CD14-positive monocyte (primary cell): ENCODE data around the gene AIG1. TPM values are rescaled to one million over a fixed set of nuclear protein-coding genes. Genes with fewer than 3 reads are reported as not detected.

Experiments used
- DNase-seq, 3 donors: peaks; one replicate each; pipeline ENCODE4 v3.0.0-alpha.2; 2011 to 2022
- H2AFZ ChIP-seq: 2 replicates; pipeline ENCODE4 v1.6.0; 2012; ENCODE audit warnings: mild to moderate bottlenecking, low read depth, low read length, inconsistent platforms; ENCODE audit not compliant: insufficient read depth, poor library complexity, severe bottlenecking
- H3K27ac ChIP-seq, 2 donors: 1 replicate in 1 of 2; 2 replicates in 1 of 2; pipeline ENCODE4 v1.5.1; 2012 to 2013; ENCODE audit warnings: low read length in 2 of 2, control low read depth in 1 of 2, inconsistent platforms in 1 of 2, low read depth in 1 of 2, mild to moderate bottlenecking in 1 of 2
- H3K27me3 ChIP-seq, 2 donors: one replicate each; pipeline versions ENCODE4 v1.6.0 to v1.6.1; 2011 to 2013; ENCODE audit warnings: low read length in 2 of 2; ENCODE audit not compliant: control insufficient read depth in 2 of 2, insufficient read depth in 2 of 2
- H3K36me3 ChIP-seq, 2 donors: replicated peaks in 1 of 2; 1 replicate in 1 of 2; 2 replicates in 1 of 2; pipeline versions ENCODE4 v1.5.1 to v1.6.1; 2012 to 2013; ENCODE audit warnings: low read length in 2 of 2, control low read depth in 1 of 2, inconsistent platforms in 1 of 2, mild to moderate bottlenecking in 1 of 2; ENCODE audit not compliant: insufficient read depth in 2 of 2, control insufficient read depth in 1 of 2
- H3K4me1 ChIP-seq, 2 donors: 1 replicate in 1 of 2; 2 replicates in 1 of 2; pipeline versions ENCODE4 v1.5.1 to v1.6.1; 2012 to 2013; ENCODE audit warnings: low read length in 2 of 2, control low read depth in 1 of 2, inconsistent platforms in 1 of 2, mild to moderate bottlenecking in 1 of 2, moderate library complexity in 1 of 2; ENCODE audit not compliant: insufficient read depth in 2 of 2, control insufficient read depth in 1 of 2
- H3K4me2 ChIP-seq: replicated peaks from 2 replicates; pipeline ENCODE3; 2012; ENCODE audit warnings: low read length, moderate library complexity, mild to moderate bottlenecking; ENCODE audit not compliant: poor library complexity, severe bottlenecking; ENCODE audit errors: extremely low read depth
- H3K4me3 ChIP-seq, 3 experiments: fragments of 200-600 bp in 1 of 3; sonication (generic) in 1 of 3; replicated peaks in 1 of 3; 1 replicate in 2 of 3; 2 replicates in 1 of 3; pipeline ENCODE4 v1.5.1; 2011 to 2013; ENCODE audit warnings: low read length in 3 of 3, mild to moderate bottlenecking in 3 of 3, control low read depth in 2 of 3, low read depth in 2 of 3, inconsistent platforms in 1 of 3, moderate library complexity in 1 of 3
- H3K79me2 ChIP-seq: 2 replicates; pipeline ENCODE4 v1.6.0; 2012; ENCODE audit warnings: mild to moderate bottlenecking, control low read depth, inconsistent platforms, low read length, moderate library complexity; ENCODE audit not compliant: insufficient read depth
- H3K9ac ChIP-seq: 2 replicates; pipeline ENCODE4 v1.6.0; 2017; ENCODE audit warnings: low read length, mild to moderate bottlenecking; ENCODE audit not compliant: insufficient read depth, poor library complexity, severe bottlenecking
- H3K9me3 ChIP-seq, 2 donors: replicated peaks in 1 of 2; 1 replicate in 1 of 2; 2 replicates in 1 of 2; pipeline versions ENCODE4 v1.5.1 to v1.6.1; 2012 to 2013; ENCODE audit warnings: low read length in 2 of 2, control low read depth in 1 of 2; ENCODE audit not compliant: control insufficient read depth in 1 of 2, insufficient read depth in 1 of 2
- H4K20me1 ChIP-seq: 2 replicates; pipeline ENCODE4 v1.6.0; 2012; ENCODE audit warnings: mild to moderate bottlenecking, low read length, control low read depth, moderate library complexity; ENCODE audit not compliant: insufficient read depth
- H3K27ac Mint-ChIP-seq, 7 donors: one replicate each; pipeline ENCODE4 v1.8.0; 2020; ENCODE audit warnings: mild to moderate bottlenecking in 7 of 7, mixed read lengths in 7 of 7, moderate library complexity in 6 of 7, inconsistent platforms in 2 of 7
- H3K27me3 Mint-ChIP-seq, 3 donors: one replicate each; pipeline ENCODE4 v1.8.0; 2021 to 2022; ENCODE audit warnings: low read depth in 3 of 3, mild to moderate bottlenecking in 3 of 3, mixed read lengths in 3 of 3, moderate library complexity in 3 of 3, inconsistent platforms in 1 of 3
- H3K36me3 Mint-ChIP-seq, 2 donors: one replicate each; pipeline ENCODE4 v1.8.0; 2020; ENCODE audit warnings: mixed read lengths in 2 of 2, inconsistent platforms in 1 of 2, mild to moderate bottlenecking in 1 of 2
- H3K4me1 Mint-ChIP-seq: one replicate; pipeline ENCODE4 v1.8.0; 2020; ENCODE audit warnings: mild to moderate bottlenecking, mixed read lengths
- H3K4me3 Mint-ChIP-seq, 2 donors: one replicate each; pipeline ENCODE4 v1.8.0; 2020; ENCODE audit warnings: mild to moderate bottlenecking in 2 of 2, mixed read lengths in 2 of 2, moderate library complexity in 1 of 2
- H3K9me3 Mint-ChIP-seq, 7 donors: one replicate each; pipeline ENCODE4 v1.8.0; 2020 to 2022; ENCODE audit warnings: mixed read lengths in 7 of 7, mild to moderate bottlenecking in 6 of 7, moderate library complexity in 6 of 7, inconsistent platforms in 2 of 7
- WGBS: methylation state at CpG from one replicate; pipeline ENCODE4 v1.1.5; 2013; ENCODE audit warnings: missing lambda C conversion rate; ENCODE audit not compliant: insufficient coverage; 5-methylcytosine and 5-hydroxymethylcytosine counted together
- intact Hi-C, 2 donors: fragments of 100-400 bp; cut with micrococcal nuclease; formaldehyde crosslinking; loops; one replicate each; pipeline versions ENCODE4 v1.15.0 to v1.15.1; 2023
- polyA plus RNA-seq, 3 donors: library from polyadenylated mRNA; depleted of rRNA in 1 of 3; unstranded in 2 of 3; stranded (reverse) in 1 of 3; fragments of 300-500 nt in 2 of 3; fragments of >200 nt in 1 of 3; fragmentation: Illumina TruSeq in 2 of 3; gene quantifications; 1 replicate in 2 of 3; 2 replicates in 1 of 3; pipeline ENCODE4 v1.2.3, GENCODE V29; 2012 to 2021
- TF ChIP-seq, protein P1 (sequence below): fragments of 200-600 bp; IDR thresholded peaks from one replicate; pipeline ENCODE4 v1.8.0; 2022; ENCODE audit warnings: antibody characterized with exemption, mild to moderate bottlenecking

AIG1 gene
- polyA plus RNA-seq, 3 donors = 6.7 to 7.6 (median 6.8) TPM

DNA sequence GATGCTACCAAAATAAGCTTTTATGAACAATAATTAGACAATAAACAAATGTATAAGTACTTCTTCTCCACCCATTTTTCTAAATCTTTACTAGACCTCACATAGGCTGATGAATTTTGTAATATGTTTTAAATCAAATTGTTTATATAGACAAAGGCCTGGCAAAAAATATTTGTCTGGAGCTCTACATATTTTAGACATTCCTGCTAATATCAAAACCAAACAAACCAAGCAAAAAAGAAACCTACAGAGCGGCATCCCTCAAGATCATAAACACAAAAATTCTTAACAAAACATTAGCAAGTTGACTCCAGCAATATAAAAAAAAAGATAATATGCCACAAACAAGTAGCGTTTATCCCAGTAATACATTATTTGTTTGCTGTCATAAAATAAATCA is 302.6 kb downstream of the AIG1 start:
- Histone ChIP-seq H3K27ac (no peak overlapping the region), H3K9ac (no peak overlapping the region), H2AFZ (no peak overlapping the region), H3K36me3 (no peaks in the 10 kb centered on the region), H3K27me3 (no peaks in the 10 kb centered on the region), H3K4me3 (no peak overlapping the region), H3K79me2 (no peaks in the 10 kb centered on the region), H3K9me3 (no peaks in the 10 kb centered on the region), H3K4me2 (no peak overlapping the region), H4K20me1 (no peaks in the 10 kb centered on the region), H3K4me1 (no peaks in the 10 kb centered on the region)
- peaks cover 0 to 1% (median 0%) of the 10 kb centered on the region in 3 donors for H3K27me3 Mint-ChIP-seq
- intact Hi-C loops = no loop called here
- H3K9me3 Mint-ChIP-seq = peaks cover 0 to 2% (median 0%) of the 10 kb centered on the region in 7 donors
- TF ChIP-seq, protein P1, sequence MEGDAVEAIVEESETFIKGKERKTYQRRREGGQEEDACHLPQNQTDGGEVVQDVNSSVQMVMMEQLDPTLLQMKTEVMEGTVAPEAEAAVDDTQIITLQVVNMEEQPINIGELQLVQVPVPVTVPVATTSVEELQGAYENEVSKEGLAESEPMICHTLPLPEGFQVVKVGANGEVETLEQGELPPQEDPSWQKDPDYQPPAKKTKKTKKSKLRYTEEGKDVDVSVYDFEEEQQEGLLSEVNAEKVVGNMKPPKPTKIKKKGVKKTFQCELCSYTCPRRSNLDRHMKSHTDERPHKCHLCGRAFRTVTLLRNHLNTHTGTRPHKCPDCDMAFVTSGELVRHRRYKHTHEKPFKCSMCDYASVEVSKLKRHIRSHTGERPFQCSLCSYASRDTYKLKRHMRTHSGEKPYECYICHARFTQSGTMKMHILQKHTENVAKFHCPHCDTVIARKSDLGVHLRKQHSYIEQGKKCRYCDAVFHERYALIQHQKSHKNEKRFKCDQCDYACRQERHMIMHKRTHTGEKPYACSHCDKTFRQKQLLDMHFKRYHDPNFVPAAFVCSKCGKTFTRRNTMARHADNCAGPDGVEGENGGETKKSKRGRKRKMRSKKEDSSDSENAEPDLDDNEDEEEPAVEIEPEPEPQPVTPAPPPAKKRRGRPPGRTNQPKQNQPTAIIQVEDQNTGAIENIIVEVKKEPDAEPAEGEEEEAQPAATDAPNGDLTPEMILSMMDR = no peak
- H3K4me1 Mint-ChIP-seq = peaks cover under 1% of the 10 kb centered on the region
- no peak overlapping the region for H3K4me3 Mint-ChIP-seq
- no peak for DNase-seq
- no peak overlapping the region for H3K27ac Mint-ChIP-seq
- no peaks in the 10 kb centered on the region for H3K36me3 Mint-ChIP-seq
- no CpG with 5 or more reads among the region's 2 CpGs for whole genome bisulfite sequencing

DNA sequence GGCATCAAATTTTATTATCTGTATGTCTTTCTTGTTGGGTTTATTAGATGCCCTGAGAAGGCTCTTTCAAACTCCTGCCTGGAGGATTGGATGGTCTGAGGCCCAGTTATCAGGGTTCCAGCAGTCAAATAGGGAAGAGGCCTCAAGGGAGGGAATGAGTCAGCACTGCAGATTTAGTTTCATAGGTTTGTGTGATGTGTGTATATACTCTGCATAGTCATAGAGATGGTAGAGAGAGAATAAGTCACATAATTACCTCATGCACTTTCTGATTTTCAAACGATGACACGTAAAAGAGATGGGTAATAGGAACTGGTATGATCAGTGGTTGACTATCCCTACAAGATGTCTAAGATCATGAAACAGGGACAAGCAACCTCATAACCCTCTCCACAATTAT is 307.7 kb downstream of the AIG1 start:
- H3K27ac ChIP-seq = no peak overlapping the region
- H3K9me3 ChIP-seq = no peaks in the 10 kb centered on the region
- TF ChIP-seq, protein P1 = no peak
- Mint-ChIP-seq H3K4me1 (peaks cover 5% of the 10 kb centered on the region), H3K27me3 (peaks cover 0 to 2% (median 1%) of the 10 kb centered on the region in 3 donors), H3K36me3 (no peaks in the 10 kb centered on the region), H3K4me3 (no peak overlapping the region), H3K27ac (peak overlapping the region in 1 of 7 donors; percentile 25), H3K9me3 (no peaks in the 10 kb centered on the region)
- DNase-seq = peak in 1 of 3 donors; percentile 8
- H3K4me2 ChIP-seq = no peak overlapping the region
- no peaks in the 10 kb centered on the region for H3K36me3 ChIP-seq
- H3K79me2 ChIP-seq = no peaks in the 10 kb centered on the region
- no peak overlapping the region for H2AFZ ChIP-seq
- no peak overlapping the region for H3K9ac ChIP-seq
- intact Hi-C loops = no loop called here
- no CpG with 5 or more reads among the region's 2 CpGs for whole genome bisulfite sequencing
- H3K27me3 ChIP-seq = no peaks in the 10 kb centered on the region
- H3K4me1 ChIP-seq = no peaks in the 10 kb centered on the region
- no peak overlapping the region for H3K4me3 ChIP-seq
- H4K20me1 ChIP-seq = no peaks in the 10 kb centered on the region
